Urinary bladder (tissue), 4 donors: ENCODE data around the gene DMBX1. TPM values are rescaled to one million over a fixed set of nuclear protein-coding genes. Genes with fewer than 3 reads are reported as not detected.

ENCODE experiments used
- DNase-seq: peaks from one replicate; pipeline ENCODE4 v3.0.0-alpha.2; 2015; ENCODE audit errors: extremely low spot score
- H3K27ac ChIP-seq: one replicate; pipeline ENCODE4 v1.5.1; 2013; ENCODE audit warnings: low read depth, mild to moderate bottlenecking, moderate library complexity
- H3K36me3 ChIP-seq: one replicate; pipeline ENCODE4 v1.6.1; 2013; ENCODE audit warnings: mild to moderate bottlenecking, moderate library complexity; ENCODE audit not compliant: insufficient read depth
- H3K4me1 ChIP-seq: one replicate; pipeline ENCODE4 v1.6.1; 2013; ENCODE audit warnings: mild to moderate bottlenecking, moderate library complexity; ENCODE audit not compliant: insufficient read depth
- H3K4me3 ChIP-seq: one replicate; pipeline ENCODE4 v1.5.1; 2013; ENCODE audit warnings: low read depth, low read length
- WGBS: extraction: QIAGEN DNeasy Blood & Tissue Kit; methylation state at CpG from one replicate; pipeline ENCODE4 v1.1.7; 2013; 5-methylcytosine and 5-hydroxymethylcytosine counted together
- polyA plus RNA-seq: library from polyadenylated mRNA; stranded (reverse); fragments of 200-250 nt; gene quantifications from one replicate; pipeline ENCODE4 v1.2.3, GENCODE V29; 2013
- total RNA-seq: library from RNA; depleted of rRNA; stranded (reverse); fragments of >200 nt; gene quantifications from one replicate; pipeline ENCODE4 v1.2.3, GENCODE V29; 2014
- donor health status: healthy with polysubstance abuse.
- donor health status: healthy.

Gene DMBX1
- total and polyA plus RNA-seq, 2 donors: not detected

GRCh38 chr1:46492871-46493270, 3.2 kb downstream of the DMBX1 start:
- Histone ChIP-seq H3K4me3 (no peak overlapping the region), H3K27ac (no peak overlapping the region), H3K36me3 (no peaks in the 10 kb centered on the region), H3K4me1 (no peaks in the 10 kb centered on the region)
- DNase-seq: no peak
- 17% methylated on average over 20 of the region's 20 CpGs for WGBS

- no peak for DNase-seq
- 36% methylated on average over 19 of the region's 19 CpGs for WGBS
- Histone ChIP-seq H3K4me3 (no peak overlapping the region), H3K27ac (no peak overlapping the region), H3K36me3 (no peaks in the 10 kb centered on the region), H3K4me1 (no peaks in the 10 kb centered on the region)
Observed at GRCh38 chr1:46493316-46494032, 3.8 kb downstream of the DMBX1 start.

- Histone ChIP-seq H3K36me3 (no peaks in the 10 kb centered on the region), H3K27ac (no peak overlapping the region), H3K4me3 (no peak overlapping the region), H3K4me1 (no peaks in the 10 kb centered on the region)
- 76% methylated on average over 1 of the region's 1 CpG for WGBS
- DNase-seq: no peak
Observed at GRCh38 chr1:46494910-46495309, 5.3 kb downstream of the DMBX1 start.

GRCh38 chr1:46495778-46496177, 6.1 kb downstream of the DMBX1 start:
- no peak for DNase-seq
- Histone ChIP-seq H3K36me3 (no peaks in the 10 kb centered on the region), H3K27ac (no peak overlapping the region), H3K4me3 (no peak overlapping the region), H3K4me1 (no peaks in the 10 kb centered on the region)
- WGBS: 89% methylated on average over 2 of the region's 2 CpGs

GRCh38 chr1:46496505-46496904, 6.9 kb downstream of the DMBX1 start:
- Histone ChIP-seq H3K27ac (no peak overlapping the region), H3K4me1 (no peaks in the 10 kb centered on the region), H3K36me3 (no peaks in the 10 kb centered on the region), H3K4me3 (no peak overlapping the region)
- WGBS: 70% methylated on average over 6 of the region's 6 CpGs
- DNase-seq: no peak

- no peak for DNase-seq
- H3K4me3 ChIP-seq: no peak overlapping the region
- no peaks in the 10 kb centered on the region for H3K36me3 ChIP-seq
- H3K4me1 ChIP-seq: no peaks in the 10 kb centered on the region
- WGBS: 75% methylated on average over 3 of the region's 3 CpGs
- no peak overlapping the region for H3K27ac ChIP-seq
Observed at GRCh38 chr1:46497020-46497419, 7.4 kb downstream of the DMBX1 start.

- WGBS: 93% methylated on average over 19 of the region's 19 CpGs
- Histone ChIP-seq H3K4me3 (no peak overlapping the region), H3K27ac (no peak overlapping the region), H3K4me1 (no peaks in the 10 kb centered on the region), H3K36me3 (no peaks in the 10 kb centered on the region)
- no peak for DNase-seq
Observed at GRCh38 chr1:46497665-46498064, 8.0 kb downstream of the DMBX1 start.

- Histone ChIP-seq H3K36me3 (no peaks in the 10 kb centered on the region), H3K4me1 (no peaks in the 10 kb centered on the region), H3K27ac (no peak overlapping the region), H3K4me3 (no peak overlapping the region)
- DNase-seq: no peak
- 91% methylated on average over 3 of the region's 3 CpGs for WGBS
Observed at GRCh38 chr1:46501528-46501927, 11.9 kb downstream of the DMBX1 start.

GRCh38 chr1:46503421-46503820, 13.8 kb downstream of the DMBX1 start:
- DNase-seq: no peak
- 47% methylated on average over 4 of the region's 4 CpGs for WGBS
- Histone ChIP-seq H3K36me3 (no peaks in the 10 kb centered on the region), H3K4me3 (no peak overlapping the region), H3K4me1 (no peaks in the 10 kb centered on the region), H3K27ac (no peak overlapping the region)

- no peaks in the 10 kb centered on the region for H3K36me3 ChIP-seq
- WGBS: 77% methylated on average over 17 of the region's 17 CpGs
- H3K4me3 ChIP-seq: no peak overlapping the region
- H3K27ac ChIP-seq: no peak overlapping the region
- DNase-seq: no peak
- no peaks in the 10 kb centered on the region for H3K4me1 ChIP-seq
Observed at GRCh38 chr1:46506470-46507219, 17.0 kb downstream of the DMBX1 start.

GRCh38 chr1:46508757-46509156, 19.1 kb downstream of the DMBX1 start:
- Histone ChIP-seq H3K4me3 (no peak overlapping the region), H3K36me3 (no peaks in the 10 kb centered on the region), H3K4me1 (no peaks in the 10 kb centered on the region), H3K27ac (no peak overlapping the region)
- 69% methylated on average over 5 of the region's 5 CpGs for WGBS
- no peak for DNase-seq

GRCh38 chr1:46510341-46510997, 20.8 kb downstream of the DMBX1 start:
- H3K4me3 ChIP-seq: no peak overlapping the region
- H3K36me3 ChIP-seq: no peaks in the 10 kb centered on the region
- H3K27ac ChIP-seq: no peak overlapping the region
- whole genome bisulfite sequencing: 93% methylated on average over 19 of the region's 19 CpGs
- no peaks in the 10 kb centered on the region for H3K4me1 ChIP-seq
- DNase-seq: no peak

GRCh38 chr1:46510998-46511365, 21.3 kb downstream of the DMBX1 start:
- Histone ChIP-seq H3K4me3 (no peak overlapping the region), H3K27ac (no peak overlapping the region), H3K36me3 (no peaks in the 10 kb centered on the region), H3K4me1 (no peaks in the 10 kb centered on the region)
- WGBS: 74% methylated on average over 8 of the region's 8 CpGs
- no peak for DNase-seq
